ENCODE data around the gene COMT. TPM values are rescaled to one million over a fixed set of nuclear protein-coding genes. Genes with fewer than 3 reads are reported as not detected.

COMT gene
- total RNA-seq: 100 to 1,000 TPM in 1 of 4 donors, 10 to 100 TPM in 3; 58.5 to 103 (median 85.3) TPM

DNA sequence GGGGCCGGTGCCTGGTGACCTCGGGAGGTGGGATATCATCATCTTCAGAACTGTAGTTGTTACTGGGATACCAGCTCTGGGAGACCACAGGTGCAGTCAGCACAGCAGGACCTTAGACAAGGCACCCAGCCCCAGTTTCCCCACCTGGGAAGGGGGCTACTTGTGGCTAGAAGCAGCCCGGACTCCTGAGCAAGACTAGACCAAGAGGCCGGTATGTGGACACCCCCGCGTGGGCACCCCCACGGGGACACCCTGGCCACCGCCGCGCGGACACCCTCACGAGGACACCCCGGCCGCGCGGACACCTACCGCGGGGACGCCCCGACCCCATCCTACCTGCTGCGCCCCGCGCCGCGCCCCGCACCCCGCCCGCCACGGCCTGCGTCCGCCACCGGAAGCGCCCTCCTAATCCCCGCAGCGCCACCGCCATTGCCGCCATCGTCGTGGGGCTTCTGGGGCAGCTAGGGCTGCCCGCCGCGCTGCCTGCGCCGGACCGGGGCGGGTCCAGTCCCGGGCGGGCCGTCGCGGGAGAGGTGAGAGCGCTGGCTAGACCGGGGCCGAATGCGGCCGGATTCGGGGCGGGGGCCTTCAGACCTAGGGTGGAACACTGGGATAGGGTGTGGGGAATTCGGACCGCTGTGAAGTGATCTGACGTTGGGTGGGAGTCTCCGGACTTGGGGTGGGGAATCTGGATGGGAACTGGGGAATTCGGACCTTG, at the start of gene COMT, which contains the start of gene TXNRD2:
COMT (plus strand) TSS at position 408 of the 718 bp plus-strand sequence. CDS start 20,755 bp downstream, outside the sequence.
TXNRD2 (minus strand) TSS at position 454 of the 718 bp plus-strand sequence; CDS start at position 439, 15 bp downstream.
- Histone ChIP-seq H3K36me3 (no peaks in the 10 kb centered on the region), H3K4me3 (peak within 1 kb of the TSS; percentile 61 to 95 (median 68)), H3K9me3 (no peaks in the 10 kb centered on the region), H3K4me1 (peaks cover 15 to 40% (median 30%) of the 10 kb centered on the region in 4 donors), H3K27ac (peak within 1 kb of the TSS; percentile 87 to 91 (median 89)), H3K27me3 (no peaks in the 10 kb centered on the region)
- WGBS, 2 donors (ENCODE audit: low coverage in 1 of 2): 0% methylated on average over 1 to 16 of the region's 63 CpGs
- in situ Hi-C loops (cut with MboI; ENCODE audit: low pct_ligation_motif_present in 1 of 4, low pct_unique_long_range_greater_than_20kb in 1 of 4, low sequenced_read_pairs in 3 of 4): no loop called here
- TF ChIP-seq POLR2A (IDR thresholded peaks at IDR 0.05) (peak; percentile 69), POLR2AphosphoS5 (IDR thresholded peaks at IDR 0.05) (peak in 2 of 3 donors; percentile 75 to 78), EP300 (IDR thresholded peaks at IDR 0.05; ENCODE audit: low read depth) (no peak), CTCF (IDR thresholded peaks at IDR 0.05) (no peak)
- intact Hi-C loops (cut with DNase I; ENCODE audit: low total_unique reads): no loop called here
- DNase-seq: peak; percentile 78

DNA sequence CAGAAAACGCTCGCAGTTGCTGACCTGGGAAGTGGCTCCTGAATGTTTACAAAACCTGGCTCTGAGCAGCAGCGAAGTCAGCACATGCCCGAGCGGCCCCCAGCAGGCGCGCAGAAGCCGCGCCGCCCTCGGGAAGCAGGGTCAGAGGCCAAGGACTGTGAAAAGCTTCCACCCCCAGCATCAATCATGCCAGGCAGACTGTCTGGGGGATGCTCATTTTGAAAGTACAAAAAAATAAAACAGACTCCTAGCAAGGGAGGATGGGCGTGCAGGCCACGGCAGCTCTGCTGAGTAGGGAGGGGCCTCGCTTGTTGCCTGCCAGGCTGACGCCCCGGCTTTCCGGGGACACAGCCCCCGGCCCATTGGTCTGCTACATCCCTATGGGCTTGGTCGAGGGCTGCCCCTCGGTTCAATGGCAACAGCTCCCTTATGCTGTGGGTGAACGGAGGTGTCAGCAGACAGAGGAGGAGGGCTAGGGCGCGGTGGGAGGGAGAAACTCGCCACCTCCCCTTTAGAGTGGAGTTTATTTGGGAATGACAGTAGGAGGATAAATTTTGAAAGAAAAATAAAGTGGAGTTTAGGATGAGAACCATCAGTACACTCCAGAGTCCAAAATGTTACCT, 49.2 kb upstream of the COMT start:
- H3K9me3 ChIP-seq: no peaks in the 10 kb centered on the region
- intact Hi-C loops (cut with DNase I; ENCODE audit: low total_unique reads): no loop called here
- peaks cover 0 to 9% (median 4%) of the 10 kb centered on the region in 4 donors for H3K4me1 ChIP-seq
- no peak overlapping the region for H3K4me3 ChIP-seq
- TF ChIP-seq CTCF (IDR thresholded peaks at IDR 0.05) (no peak), POLR2AphosphoS5 (IDR thresholded peaks at IDR 0.05) (no peak), POLR2A (IDR thresholded peaks at IDR 0.05) (no peak), EP300 (IDR thresholded peaks at IDR 0.05; ENCODE audit: low read depth) (no peak)
- in situ Hi-C loops (cut with MboI; ENCODE audit: low pct_ligation_motif_present in 1 of 4, low pct_unique_long_range_greater_than_20kb in 1 of 4, low sequenced_read_pairs in 3 of 4): no loop called here
- 64 to 67% methylated on average over 13 to 24 of the region's 24 CpGs for WGBS, 2 donors (ENCODE audit: low coverage in 1 of 2)
- peak overlapping the region in 3 of 4 donors; percentile 43 to 62 (median 48) for H3K27ac ChIP-seq
- H3K36me3 ChIP-seq: no peaks in the 10 kb centered on the region
- no peak for DNase-seq
- H3K27me3 ChIP-seq: no peaks in the 10 kb centered on the region

GRCh38 chr22:19892925-19893324, 48.6 kb upstream of the COMT start:
- intact Hi-C loops (cut with DNase I; ENCODE audit: low total_unique reads) (no loop called here), in situ Hi-C loops (cut with MboI; ENCODE audit: low pct_ligation_motif_present in 1 of 4, low pct_unique_long_range_greater_than_20kb in 1 of 4, low sequenced_read_pairs in 3 of 4) (no loop called here)
- no peaks in the 10 kb centered on the region for H3K36me3 ChIP-seq
- no peaks in the 10 kb centered on the region for H3K9me3 ChIP-seq
- no peaks in the 10 kb centered on the region for H3K27me3 ChIP-seq
- peak overlapping the region in 1 of 4 donors; percentile 43 for H3K27ac ChIP-seq
- H3K4me3 ChIP-seq: no peak overlapping the region
- TF ChIP-seq CTCF (IDR thresholded peaks at IDR 0.05) (no peak), EP300 (IDR thresholded peaks at IDR 0.05; ENCODE audit: low read depth) (no peak), POLR2A (IDR thresholded peaks at IDR 0.05) (no peak), POLR2AphosphoS5 (IDR thresholded peaks at IDR 0.05) (no peak)
- WGBS, 2 donors (ENCODE audit: low coverage in 1 of 2): 86 to 91% methylated on average over 5 to 13 of the region's 13 CpGs
- H3K4me1 ChIP-seq: peaks cover 0 to 9% (median 4%) of the 10 kb centered on the region in 4 donors
- no peak for DNase-seq

DNA sequence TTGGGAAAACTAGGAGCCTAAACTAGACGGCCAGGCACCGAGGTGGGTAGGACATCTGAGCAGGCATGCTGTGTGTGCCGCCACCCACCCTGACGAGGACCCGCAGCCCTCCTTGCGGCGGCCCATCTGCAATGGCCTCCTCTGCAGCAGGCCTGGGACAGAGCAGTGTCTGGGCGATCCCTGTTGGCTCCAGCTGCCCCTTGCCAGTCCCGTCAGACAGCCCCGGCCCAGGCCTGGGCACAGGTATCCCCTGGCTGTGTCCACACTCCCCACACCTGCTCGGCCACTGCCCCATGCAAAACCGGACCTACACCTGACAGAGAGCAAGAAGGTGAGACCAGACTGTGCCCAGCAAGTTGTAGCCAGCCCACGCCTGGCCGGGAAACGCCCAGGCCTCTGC, 48.2 kb upstream of the COMT start:
- Histone ChIP-seq H3K4me1 (peaks cover 0 to 9% (median 4%) of the 10 kb centered on the region in 4 donors), H3K36me3 (no peaks in the 10 kb centered on the region), H3K4me3 (no peak overlapping the region), H3K27me3 (no peaks in the 10 kb centered on the region), H3K9me3 (no peaks in the 10 kb centered on the region), H3K27ac (no peak overlapping the region)
- in situ Hi-C loops (cut with MboI; ENCODE audit: low pct_ligation_motif_present in 1 of 4, low pct_unique_long_range_greater_than_20kb in 1 of 4, low sequenced_read_pairs in 3 of 4) (no loop called here), intact Hi-C loops (cut with DNase I; ENCODE audit: low total_unique reads) (no loop called here)
- TF ChIP-seq POLR2AphosphoS5 (IDR thresholded peaks at IDR 0.05) (no peak), POLR2A (IDR thresholded peaks at IDR 0.05) (no peak), CTCF (IDR thresholded peaks at IDR 0.05) (no peak), EP300 (IDR thresholded peaks at IDR 0.05; ENCODE audit: low read depth) (no peak)
- DNase-seq: no peak
- 91% methylated on average over 13 of the region's 15 CpGs; no CpG with 5 or more reads in 1 of the 2 donors for WGBS, 2 donors (ENCODE audit: low coverage in 1 of 2)

Measured in transverse colon (tissue), 4 donors.